Hepatocyte (in vitro differentiated cells): ENCODE results near the gene LIMS1. TPM values are rescaled to one million over a fixed set of nuclear protein-coding genes. Genes with fewer than 3 reads are reported as not detected.

Experiments
- DNase-seq: peaks from one replicate; pipeline ENCODE4 v3.0.0-alpha.2; 2016; ENCODE audit warnings: low spot score
- H2AFZ ChIP-seq: fragments of 200-600 bp; sonication (generic); 2 replicates; pipeline ENCODE4 v1.6.0; 2016; ENCODE audit warnings: antibody characterized with exemption, mild to moderate bottlenecking
- H3K27ac ChIP-seq: fragments of 200-600 bp; sonication (generic); 2 replicates; pipeline ENCODE4 v1.5.1; 2016; ENCODE audit warnings: mild to moderate bottlenecking
- H3K27me3 ChIP-seq: fragments of 200-600 bp; sonication (generic); 2 replicates; pipeline ENCODE4 v1.6.1; 2016
- H3K36me3 ChIP-seq: fragments of 200-600 bp; sonication (generic); replicated peaks from 2 replicates; pipeline ENCODE4 v1.5.1; 2016; ENCODE audit warnings: low read depth; ENCODE audit not compliant: insufficient read depth
- H3K4me1 ChIP-seq: fragments of 200-600 bp; sonication (generic); 2 replicates; pipeline ENCODE4 v1.5.1; 2016; ENCODE audit warnings: mild to moderate bottlenecking, moderate library complexity; ENCODE audit not compliant: insufficient read depth
- H3K4me2 ChIP-seq: fragments of 200-600 bp; sonication (generic); 2 replicates; pipeline ENCODE4 v1.6.0; 2016
- H3K4me3 ChIP-seq: fragments of 200-600 bp; sonication (generic); 2 replicates; pipeline ENCODE4 v1.5.1; 2016; ENCODE audit warnings: mild to moderate bottlenecking
- H3K79me2 ChIP-seq: fragments of 200-600 bp; sonication (generic); 2 replicates; pipeline ENCODE4 v1.6.0; 2017; ENCODE audit warnings: mild to moderate bottlenecking
- H3K9me2 ChIP-seq: fragments of 200-600 bp; sonication (generic); replicated peaks from 2 replicates; pipeline ENCODE4 v1.6.0; 2017; ENCODE audit warnings: mild to moderate bottlenecking; ENCODE audit not compliant: insufficient read depth
- H3K9me3 ChIP-seq: fragments of 200-600 bp; sonication (generic); 2 replicates; pipeline ENCODE4 v1.5.1; 2016; ENCODE audit warnings: low read depth, mild to moderate bottlenecking
- H4K20me1 ChIP-seq: fragments of 200-600 bp; sonication (generic); 2 replicates; pipeline ENCODE4 v1.6.0; 2016; ENCODE audit warnings: mild to moderate bottlenecking; ENCODE audit not compliant: insufficient read depth, poor library complexity, severe bottlenecking
- EZH2 ChIP-seq: fragments of 200-600 bp; sonication (generic); IDR thresholded peaks from 2 replicates; pipeline ENCODE4 v1.6.1; 2016; ENCODE audit warnings: antibody characterized with exemption, mild to moderate bottlenecking, borderline replicate concordance
- EZH2phosphoT487 ChIP-seq: fragments of 200-600 bp; sonication (generic); IDR thresholded peaks from one replicate; pipeline ENCODE4 v1.6.1; 2018; ENCODE audit warnings: antibody characterized with exemption, mild to moderate bottlenecking, low read depth, moderate library complexity; ENCODE audit not compliant: unreplicated experiment, severe bottlenecking
- WGBS: methylation state at CpG from one replicate; pipeline ENCODE4 v1.1.6; 2016; ENCODE audit warnings: low lambda C conversion rate; ENCODE audit errors: missing lambda C conversion rate; 5-methylcytosine and 5-hydroxymethylcytosine counted together
- polyA plus RNA-seq: library from polyadenylated mRNA; unstranded; fragments of >200 nt; fragmentation: Nextera tagmentation; extraction: Ambion mirVana; gene quantifications from 2 replicates; pipeline ENCODE4 v1.2.1, GENCODE V29; 2016
- total RNA-seq: library from RNA; depleted of rRNA; stranded (reverse); fragments of >200 nt; gene quantifications from 2 replicates; pipeline ENCODE4 v1.2.3, GENCODE V29; 2014
- TF ChIP-seq, protein P1 (sequence below): fragments of 200-600 bp; sonication (generic); IDR thresholded peaks from 2 replicates; pipeline ENCODE4 v1.5.1; 2016; ENCODE audit warnings: antibody characterized with exemption, mild to moderate bottlenecking; ENCODE audit not compliant: poor library complexity

The LIMS1 gene
- total and polyA plus RNA-seq, 2 experiments from 2014 or later, result 40.0 to 102 TPM

DNA sequence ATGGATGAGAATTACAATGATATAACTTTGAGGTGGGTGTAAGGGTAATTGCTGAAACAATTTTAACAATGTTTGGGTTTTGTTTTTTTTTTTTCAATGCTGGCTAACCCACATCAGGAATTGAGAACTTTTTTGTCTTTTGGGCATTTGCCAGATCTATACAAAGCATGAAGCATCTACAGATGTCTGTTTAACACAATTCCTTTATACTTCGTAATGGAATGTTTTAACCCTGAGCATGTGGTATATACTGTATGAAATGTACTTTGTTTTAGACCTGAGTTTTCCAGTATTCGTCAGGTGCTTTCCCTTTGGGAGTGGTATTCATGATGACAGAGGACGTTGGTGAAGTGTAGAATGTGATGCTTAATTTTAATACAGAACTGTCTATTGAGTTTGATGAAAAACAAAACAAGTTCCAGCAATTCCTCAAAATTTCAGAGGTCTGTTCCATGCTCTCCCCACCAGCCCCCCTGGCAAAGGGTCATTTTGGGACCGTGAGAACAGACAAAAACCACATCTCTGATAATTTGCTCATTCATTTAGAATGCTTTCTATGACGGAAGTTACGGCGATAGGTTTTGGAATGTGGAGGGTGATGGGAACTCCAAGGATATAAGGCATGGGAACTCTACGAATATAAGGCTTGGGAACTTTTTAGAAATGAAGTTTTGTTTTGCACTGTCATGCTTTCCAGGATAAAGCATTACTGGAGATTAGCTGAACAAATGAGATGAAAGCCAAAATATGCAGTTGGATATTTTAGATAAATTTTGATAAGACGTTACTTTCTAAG is 14.1 kb downstream of the LIMS1 start:
- Histone ChIP-seq H3K4me3 (no peak overlapping the region), H3K4me1 (no peaks in the 10 kb centered on the region), H3K36me3 (no peaks in the 10 kb centered on the region), H3K4me2 (no peak overlapping the region), H3K79me2 (peaks cover 99% of the 10 kb centered on the region), H3K9me2 (no peaks in the 10 kb centered on the region), H4K20me1 (peaks cover 12% of the 10 kb centered on the region), H3K9me3 (no peaks in the 10 kb centered on the region), H3K27me3 (no peaks in the 10 kb centered on the region), H2AFZ (no peak overlapping the region), H3K27ac (no peak overlapping the region)
- no peak for TF ChIP-seq EZH2
- TF ChIP-seq EZH2phosphoT487, result no peak
- TF ChIP-seq, protein P1, sequence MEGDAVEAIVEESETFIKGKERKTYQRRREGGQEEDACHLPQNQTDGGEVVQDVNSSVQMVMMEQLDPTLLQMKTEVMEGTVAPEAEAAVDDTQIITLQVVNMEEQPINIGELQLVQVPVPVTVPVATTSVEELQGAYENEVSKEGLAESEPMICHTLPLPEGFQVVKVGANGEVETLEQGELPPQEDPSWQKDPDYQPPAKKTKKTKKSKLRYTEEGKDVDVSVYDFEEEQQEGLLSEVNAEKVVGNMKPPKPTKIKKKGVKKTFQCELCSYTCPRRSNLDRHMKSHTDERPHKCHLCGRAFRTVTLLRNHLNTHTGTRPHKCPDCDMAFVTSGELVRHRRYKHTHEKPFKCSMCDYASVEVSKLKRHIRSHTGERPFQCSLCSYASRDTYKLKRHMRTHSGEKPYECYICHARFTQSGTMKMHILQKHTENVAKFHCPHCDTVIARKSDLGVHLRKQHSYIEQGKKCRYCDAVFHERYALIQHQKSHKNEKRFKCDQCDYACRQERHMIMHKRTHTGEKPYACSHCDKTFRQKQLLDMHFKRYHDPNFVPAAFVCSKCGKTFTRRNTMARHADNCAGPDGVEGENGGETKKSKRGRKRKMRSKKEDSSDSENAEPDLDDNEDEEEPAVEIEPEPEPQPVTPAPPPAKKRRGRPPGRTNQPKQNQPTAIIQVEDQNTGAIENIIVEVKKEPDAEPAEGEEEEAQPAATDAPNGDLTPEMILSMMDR, result no peak
- WGBS, result 80% methylated on average over 9 of the region's 9 CpGs
- DNase-seq, result no peak

DNA sequence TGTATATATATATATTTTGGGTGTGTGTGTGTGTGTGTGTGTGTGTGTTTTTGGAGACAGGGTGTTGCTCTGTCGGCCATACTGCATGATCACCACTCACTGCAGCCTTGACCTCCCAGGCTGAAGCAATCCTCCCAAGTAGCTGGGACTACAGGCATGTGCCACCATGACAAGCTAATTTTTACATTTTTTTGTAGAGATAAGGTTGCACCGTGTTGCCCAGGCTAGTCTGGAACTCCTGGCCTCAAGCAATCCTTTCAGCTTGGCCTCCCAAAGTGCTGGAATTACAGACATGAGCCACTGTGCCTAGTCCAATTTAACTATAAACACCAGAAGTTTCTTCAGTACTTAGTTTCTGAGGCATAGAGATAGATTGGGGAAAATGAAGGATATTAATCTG is 18.3 kb downstream of the LIMS1 start:
- 83% methylated on average over 2 of the region's 2 CpGs for WGBS
- peaks cover 14% of the 10 kb centered on the region for H4K20me1 ChIP-seq
- no peaks in the 10 kb centered on the region for H3K9me2 ChIP-seq
- no peak overlapping the region for H2AFZ ChIP-seq
- H3K36me3 ChIP-seq, result no peaks in the 10 kb centered on the region
- no peak overlapping the region for H3K4me3 ChIP-seq
- H3K4me2 ChIP-seq, result no peak overlapping the region
- no peaks in the 10 kb centered on the region for H3K27me3 ChIP-seq
- no peaks in the 10 kb centered on the region for H3K9me3 ChIP-seq
- H3K79me2 ChIP-seq, result peaks cover 98% of the 10 kb centered on the region
- no peak for DNase-seq
- no peak for TF ChIP-seq EZH2
- TF ChIP-seq, protein P1, result no peak
- TF ChIP-seq EZH2phosphoT487, result no peak
- H3K4me1 ChIP-seq, result no peaks in the 10 kb centered on the region
- no peak overlapping the region for H3K27ac ChIP-seq

DNA sequence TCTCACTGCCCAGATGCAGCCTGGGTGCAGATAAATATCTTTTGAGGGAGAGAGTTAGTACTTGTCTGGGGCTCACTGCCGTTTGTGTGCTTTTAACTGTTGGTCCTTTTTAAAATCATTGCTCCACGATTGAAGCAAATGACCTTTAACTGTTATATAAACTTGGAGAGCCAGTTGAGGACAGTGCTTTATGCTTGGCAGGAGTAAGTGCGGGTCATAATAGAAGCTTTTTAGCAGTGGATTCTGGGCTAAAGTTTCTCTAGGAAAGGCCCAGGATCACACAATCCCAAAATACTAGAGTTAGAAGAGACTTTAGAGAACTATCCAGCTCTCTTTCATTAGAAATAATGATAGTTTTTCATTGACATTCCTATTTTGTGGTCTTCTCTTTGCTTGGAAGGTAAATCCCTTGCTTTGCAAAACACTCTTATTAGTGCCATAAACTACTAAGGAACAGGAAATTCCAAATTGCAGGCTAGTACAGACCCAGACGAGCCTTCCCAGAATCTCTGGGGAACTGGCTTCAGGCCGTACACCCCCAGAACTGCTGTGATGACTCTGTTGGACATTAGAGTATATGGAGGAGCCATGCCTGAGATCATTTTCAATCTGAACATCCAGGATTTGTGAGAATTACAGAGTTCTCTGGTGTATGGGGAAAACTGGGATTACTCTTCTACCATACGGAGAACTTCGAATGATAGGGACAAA is 19.1 kb downstream of the LIMS1 start:
- H3K79me2 ChIP-seq, result peaks cover 98% of the 10 kb centered on the region
- H4K20me1 ChIP-seq, result peaks cover 12% of the 10 kb centered on the region
- no peak overlapping the region for H3K27ac ChIP-seq

More for the DNA sequence above, 19.1 kb downstream of the LIMS1 start:
- H3K9me3 ChIP-seq, result no peaks in the 10 kb centered on the region
- 70% methylated on average over 7 of the region's 7 CpGs for WGBS
- no peak overlapping the region for H3K4me2 ChIP-seq
- H3K4me3 ChIP-seq, result no peak overlapping the region
- no peaks in the 10 kb centered on the region for H3K9me2 ChIP-seq
- TF ChIP-seq EZH2 (no peak), EZH2phosphoT487 (no peak)
- TF ChIP-seq, protein P1, result no peak
- no peaks in the 10 kb centered on the region for H3K27me3 ChIP-seq
- H3K4me1 ChIP-seq, result no peaks in the 10 kb centered on the region
- H3K36me3 ChIP-seq, result no peaks in the 10 kb centered on the region
- DNase-seq, result no peak
- H2AFZ ChIP-seq, result no peak overlapping the region
